ENCODE data around the gene CAT. TPM values are rescaled to one million over a fixed set of nuclear protein-coding genes. Genes with fewer than 3 reads are reported as not detected.

Gene CAT
- total and polyA plus RNA-seq, 9 of the 15 experiments (the other 6 are each of a cell fraction or from before 2014, with no cell fraction given), result 86.7 to 183 (median 114) TPM

DNA sequence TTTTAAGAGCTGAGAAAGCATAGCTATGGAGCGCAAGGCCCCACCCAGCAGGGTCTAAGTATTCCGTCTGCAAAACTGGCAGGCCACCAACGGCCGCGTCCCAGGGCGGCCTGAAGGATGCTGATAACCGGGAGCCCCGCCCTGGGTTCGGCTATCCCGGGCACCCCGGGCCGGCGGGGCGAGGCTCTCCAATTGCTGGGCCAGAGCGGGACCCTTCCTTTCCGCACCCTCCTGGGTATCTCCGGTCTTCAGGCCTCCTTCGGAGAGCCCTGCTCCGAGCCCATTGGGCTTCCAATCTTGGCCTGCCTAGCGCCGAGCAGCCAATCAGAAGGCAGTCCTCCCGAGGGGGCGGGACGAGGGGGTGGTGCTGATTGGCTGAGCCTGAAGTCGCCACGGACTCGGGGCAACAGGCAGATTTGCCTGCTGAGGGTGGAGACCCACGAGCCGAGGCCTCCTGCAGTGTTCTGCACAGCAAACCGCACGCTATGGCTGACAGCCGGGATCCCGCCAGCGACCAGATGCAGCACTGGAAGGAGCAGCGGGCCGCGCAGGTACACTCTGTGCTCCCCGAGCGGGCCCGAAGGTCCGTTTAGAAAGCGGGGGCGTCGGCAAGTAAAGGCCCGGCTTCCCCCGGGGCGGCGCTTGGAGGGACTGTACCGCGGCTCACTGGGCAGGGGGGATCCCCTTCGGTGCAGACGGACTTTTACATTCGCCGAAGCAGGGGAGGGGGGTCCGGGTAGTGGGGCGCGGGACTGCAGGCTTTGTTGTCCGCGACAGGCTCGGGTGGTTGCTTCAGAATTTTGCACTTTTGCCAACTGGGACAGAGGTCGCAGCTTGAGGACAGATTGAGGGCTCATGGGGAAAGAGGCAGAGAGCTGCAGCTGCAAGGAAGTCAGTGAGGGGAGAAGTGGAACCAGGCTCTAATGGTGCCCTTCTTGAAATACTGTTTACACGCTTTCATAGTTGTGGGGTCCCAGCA lies at the start of gene CAT (continued):
- TF ChIP-seq JUND (IDR thresholded peaks at IDR 0.05; ENCODE audit: borderline replicate concordance, low read depth, low read length) (peak; percentile 10; the same call in 1 of the 2 replicates), JUND (tag; IDR thresholded peaks at IDR 0.05; ENCODE audit: borderline replicate concordance, low read depth, low read length) (peak; percentile 36; the same call in 1 of the 3 replicates), PHB (CRISPR knock-in tag; IDR thresholded peaks at IDR 0.05) (no peak), CSDE1 (IDR thresholded peaks at IDR 0.05) (peak in 1 of 2 experiments; percentile 60; a peak in 1 of 4 replicates), GATAD2B (IDR thresholded peaks at IDR 0.05; ENCODE audit: borderline replicate concordance) (no peak), PPARD (CRISPR knock-in tag; IDR thresholded peaks at IDR 0.05) (no peak), NCOA2 (IDR thresholded peaks at IDR 0.05; ENCODE audit: partially characterized antibody in 2 of 2) (no peak), SMAD4 (CRISPR knock-in tag; conservative IDR thresholded peaks at IDR 0.05) (peak; percentile 97), MYC (IDR thresholded peaks at IDR 0.05; ENCODE audit: low read depth, low read length) (peak; percentile 31; the same call in 1 of the 2 replicates), MYC (CRISPR knock-in tag; IDR thresholded peaks at IDR 0.05; ENCODE audit: borderline replicate concordance, low read depth) (no peak), IRF2 (CRISPR knock-in tag; IDR thresholded peaks at IDR 0.05) (no peak), ARHGAP35 (IDR thresholded peaks at IDR 0.05; ENCODE audit: partially characterized antibody) (no peak), RBM14 (IDR thresholded peaks at IDR 0.05; ENCODE audit: borderline replicate concordance, insufficient read depth, low read depth, low read length) (no peak), ZKSCAN3 (CRISPR knock-in tag; IDR thresholded peaks at IDR 0.05) (no peak), NFIX (CRISPR knock-in tag; IDR thresholded peaks at IDR 0.05; ENCODE audit: low read depth) (no peak), SMAD1 (IDR thresholded peaks at IDR 0.05; ENCODE audit: low read depth, low read length, partially characterized antibody) (peak; percentile 57), PML (IDR thresholded peaks at IDR 0.05; ENCODE audit: low read length) (peak; percentile 81), MEF2A (IDR thresholded peaks at IDR 0.05; ENCODE audit: control insufficient read depth, low read depth, low read length) (0 out of 2 replicates have a peak, but pooled peaks have one; percentile 64), ZNF12 (CRISPR knock-in tag; IDR thresholded peaks at IDR 0.05) (peak; percentile 83), CXXC5 (CRISPR knock-in tag; IDR thresholded peaks at IDR 0.05) (peak; percentile 96), TBL1XR1 (IDR thresholded peaks at IDR 0.05; ENCODE audit: low read length in 2 of 2) (peak in 1 of 2 experiments; percentile 74; a peak in 2 of 4 replicates)
- TF ChIP-seq, protein P1, sequence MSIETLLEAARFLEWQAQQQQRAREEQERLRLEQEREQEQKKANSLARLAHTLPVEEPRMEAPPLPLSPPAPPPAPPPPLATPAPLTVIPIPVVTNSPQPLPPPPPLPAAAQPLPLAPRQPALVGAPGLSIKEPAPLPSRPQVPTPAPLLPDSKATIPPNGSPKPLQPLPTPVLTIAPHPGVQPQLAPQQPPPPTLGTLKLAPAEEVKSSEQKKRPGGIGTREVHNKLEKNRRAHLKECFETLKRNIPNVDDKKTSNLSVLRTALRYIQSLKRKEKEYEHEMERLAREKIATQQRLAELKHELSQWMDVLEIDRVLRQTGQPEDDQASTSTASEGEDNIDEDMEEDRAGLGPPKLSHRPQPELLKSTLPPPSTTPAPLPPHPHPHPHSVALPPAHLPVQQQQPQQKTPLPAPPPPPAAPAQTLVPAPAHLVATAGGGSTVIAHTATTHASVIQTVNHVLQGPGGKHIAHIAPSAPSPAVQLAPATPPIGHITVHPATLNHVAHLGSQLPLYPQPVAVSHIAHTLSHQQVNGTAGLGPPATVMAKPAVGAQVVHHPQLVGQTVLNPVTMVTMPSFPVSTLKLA (conservative IDR thresholded peaks at IDR 0.05), result peak; percentile 78 to 93
- TF ChIP-seq, protein P2, sequence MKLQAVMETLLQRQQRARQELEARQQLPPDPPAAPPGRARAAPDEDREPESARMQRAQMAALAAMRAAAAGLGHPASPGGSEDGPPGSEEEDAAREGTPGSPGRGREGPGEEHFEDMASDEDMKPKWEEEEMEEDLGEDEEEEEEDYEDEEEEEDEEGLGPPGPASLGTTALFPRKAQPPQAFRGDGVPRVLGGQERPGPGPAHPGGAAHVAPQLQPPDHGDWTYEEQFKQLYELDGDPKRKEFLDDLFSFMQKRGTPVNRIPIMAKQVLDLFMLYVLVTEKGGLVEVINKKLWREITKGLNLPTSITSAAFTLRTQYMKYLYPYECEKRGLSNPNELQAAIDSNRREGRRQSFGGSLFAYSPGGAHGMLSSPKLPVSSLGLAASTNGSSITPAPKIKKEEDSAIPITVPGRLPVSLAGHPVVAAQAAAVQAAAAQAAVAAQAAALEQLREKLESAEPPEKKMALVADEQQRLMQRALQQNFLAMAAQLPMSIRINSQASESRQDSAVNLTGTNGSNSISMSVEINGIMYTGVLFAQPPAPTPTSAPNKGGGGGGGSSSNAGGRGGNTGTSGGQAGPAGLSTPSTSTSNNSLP (IDR thresholded peaks at IDR 0.05; ENCODE audit: borderline replicate concordance, low read depth, low read length), result no peak
